HL-60/S4 (cell line): ENCODE results near the gene DHX38.

Experiments used
- in situ Hi-C: fragments of 300-500 bp; cut with MboI; formaldehyde crosslinking; loops from 2 replicates; pipeline ENCODE4 v1.14.3; 2022; ENCODE audit warnings: low sequenced_read_pairs

The DHX38 gene

GRCh38 chr16:72159801-72160200 lies 66.2 kb downstream of the DHX38 start:
- in situ Hi-C loops, result no loop called here

DNA sequence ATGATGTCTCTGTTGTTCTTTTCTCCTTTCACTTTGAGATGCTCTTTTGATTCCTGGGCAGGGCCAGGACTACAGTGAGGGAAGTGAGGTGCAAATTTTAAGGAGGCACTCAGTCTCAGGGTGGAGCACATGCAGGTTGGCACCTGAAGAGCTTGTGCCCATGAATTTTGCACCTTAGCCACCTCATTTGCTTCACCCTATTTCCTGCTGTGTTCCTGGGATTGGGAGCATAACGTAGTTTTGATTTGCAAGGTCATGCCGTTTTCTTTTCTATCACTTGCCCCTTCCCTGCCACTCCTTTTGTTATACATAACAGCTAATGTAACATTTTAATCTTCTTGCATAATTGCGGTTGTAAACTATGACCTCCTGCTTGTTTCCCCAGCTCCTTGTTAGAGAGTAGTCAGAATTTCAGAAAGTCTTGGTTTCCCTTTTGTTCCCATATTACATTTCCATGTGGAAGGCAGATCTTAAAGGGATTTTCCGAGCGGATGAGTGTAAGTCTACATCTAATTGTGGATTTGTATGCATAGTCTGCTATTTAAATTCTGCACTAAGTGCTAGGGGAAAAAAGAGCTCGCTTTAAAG lies 68.6 kb downstream of the DHX38 start:
- in situ Hi-C loops, result no loop called here
